ENCODE measurements around the gene SLC45A1. TPM values are rescaled to one million over a fixed set of nuclear protein-coding genes. Genes with fewer than 3 reads are reported as not detected.

The SLC45A1 gene
- total RNA-seq, 1 donor from 2014 or later, result 2.7 TPM

DNA sequence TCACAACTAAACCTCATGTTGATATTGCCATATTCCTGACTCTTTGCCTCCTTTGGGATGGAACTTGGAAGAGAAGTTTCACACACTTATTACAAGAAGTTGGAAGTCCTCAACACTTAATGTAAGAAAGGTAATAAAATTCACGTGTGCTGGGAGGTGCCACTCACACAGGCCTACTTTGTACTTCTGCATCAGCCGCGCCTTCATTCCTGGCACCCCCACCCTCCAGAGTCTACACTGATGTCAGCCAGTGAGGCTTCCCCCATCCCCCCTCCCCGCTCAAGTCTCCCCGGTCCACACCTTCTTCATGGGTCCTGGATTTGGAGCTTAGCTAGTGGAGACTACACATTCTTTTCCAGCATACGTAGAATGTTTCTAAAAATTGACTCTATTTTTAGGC, 24.8 kb upstream of the SLC45A1 start:
- Mint-ChIP-seq H3K4me3 (no peak overlapping the region), H3K9me3 (no peaks in the 10 kb centered on the region), H3K4me1 (ENCODE audit: unreplicated experiment) (peaks cover 6% of the 10 kb centered on the region), H3K27me3 (no peaks in the 10 kb centered on the region), H3K27ac (peak overlapping the region; percentile 70), H3K36me3 (no peaks in the 10 kb centered on the region)
- DNase-seq (ENCODE audit: extremely low spot score, unreplicated experiment), result no peak
- TF ChIP-seq, protein P1, sequence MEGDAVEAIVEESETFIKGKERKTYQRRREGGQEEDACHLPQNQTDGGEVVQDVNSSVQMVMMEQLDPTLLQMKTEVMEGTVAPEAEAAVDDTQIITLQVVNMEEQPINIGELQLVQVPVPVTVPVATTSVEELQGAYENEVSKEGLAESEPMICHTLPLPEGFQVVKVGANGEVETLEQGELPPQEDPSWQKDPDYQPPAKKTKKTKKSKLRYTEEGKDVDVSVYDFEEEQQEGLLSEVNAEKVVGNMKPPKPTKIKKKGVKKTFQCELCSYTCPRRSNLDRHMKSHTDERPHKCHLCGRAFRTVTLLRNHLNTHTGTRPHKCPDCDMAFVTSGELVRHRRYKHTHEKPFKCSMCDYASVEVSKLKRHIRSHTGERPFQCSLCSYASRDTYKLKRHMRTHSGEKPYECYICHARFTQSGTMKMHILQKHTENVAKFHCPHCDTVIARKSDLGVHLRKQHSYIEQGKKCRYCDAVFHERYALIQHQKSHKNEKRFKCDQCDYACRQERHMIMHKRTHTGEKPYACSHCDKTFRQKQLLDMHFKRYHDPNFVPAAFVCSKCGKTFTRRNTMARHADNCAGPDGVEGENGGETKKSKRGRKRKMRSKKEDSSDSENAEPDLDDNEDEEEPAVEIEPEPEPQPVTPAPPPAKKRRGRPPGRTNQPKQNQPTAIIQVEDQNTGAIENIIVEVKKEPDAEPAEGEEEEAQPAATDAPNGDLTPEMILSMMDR (conservative IDR thresholded peaks at IDR 0.05), result no peak

DNA sequence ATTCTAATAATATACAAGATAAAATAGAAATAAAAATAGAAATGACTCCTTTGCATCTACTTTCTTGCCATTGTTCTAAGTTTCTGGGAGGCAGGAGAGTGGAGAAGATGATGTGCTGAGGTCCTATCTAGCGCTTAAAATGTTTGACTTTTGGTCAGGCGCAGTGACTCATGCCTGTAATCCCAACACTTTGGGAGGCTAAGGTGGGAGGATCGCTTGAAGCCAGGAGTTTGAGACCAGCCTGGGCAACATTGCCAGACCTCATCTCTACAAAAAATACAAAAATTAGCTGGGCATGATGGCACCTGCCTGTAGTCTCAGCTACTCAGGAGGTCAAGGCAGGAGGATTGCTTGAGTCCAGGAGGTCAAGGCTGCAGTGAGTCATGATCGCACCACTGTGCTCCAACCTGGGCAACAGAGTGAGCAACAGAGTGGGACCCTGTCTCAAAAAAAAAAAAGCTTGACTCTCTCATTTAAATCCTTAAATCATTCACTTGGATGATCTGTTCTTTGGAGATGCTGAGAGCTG, 24.2 kb upstream of the SLC45A1 start:
- Mint-ChIP-seq H3K27ac (no peak overlapping the region), H3K36me3 (no peaks in the 10 kb centered on the region), H3K4me3 (no peak overlapping the region), H3K27me3 (no peaks in the 10 kb centered on the region), H3K4me1 (ENCODE audit: unreplicated experiment) (peaks cover 6% of the 10 kb centered on the region), H3K9me3 (no peaks in the 10 kb centered on the region)
- TF ChIP-seq, protein P1 (conservative IDR thresholded peaks at IDR 0.05), result no peak
- DNase-seq (ENCODE audit: extremely low spot score, unreplicated experiment), result no peak

DNA sequence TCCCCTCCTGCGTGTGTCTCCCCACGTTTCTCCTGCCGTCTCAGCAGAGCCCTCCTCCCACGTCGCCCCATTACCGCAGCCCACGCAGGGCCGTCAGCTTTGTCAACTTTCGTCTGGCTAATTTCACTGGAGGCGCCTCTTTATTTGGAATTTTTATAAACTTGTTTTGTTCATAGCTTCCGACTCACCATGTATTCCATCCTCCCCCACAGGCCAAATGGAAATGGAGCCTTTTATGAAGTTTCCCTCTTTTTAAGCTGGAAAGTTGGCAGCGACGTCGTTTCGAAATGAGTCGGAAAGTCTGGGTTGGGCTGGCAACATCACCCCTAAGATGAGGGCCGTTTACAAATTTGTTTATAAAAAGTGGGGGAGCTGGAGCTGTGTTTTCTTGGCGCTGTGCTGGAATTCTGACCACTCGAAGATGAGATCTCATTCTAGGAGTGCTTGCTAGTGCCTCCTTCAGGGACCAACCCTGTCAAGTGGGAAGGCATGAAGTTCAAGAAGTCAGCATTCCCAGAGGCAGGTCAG, 23.7 kb upstream of the SLC45A1 start:
- TF ChIP-seq, protein P1 (conservative IDR thresholded peaks at IDR 0.05), result no peak
- no peaks in the 10 kb centered on the region for H3K9me3 Mint-ChIP-seq
- peaks cover 6% of the 10 kb centered on the region for H3K4me1 Mint-ChIP-seq (ENCODE audit: unreplicated experiment)
- H3K27ac Mint-ChIP-seq, result no peak overlapping the region
- no peak overlapping the region for H3K4me3 Mint-ChIP-seq
- no peaks in the 10 kb centered on the region for H3K27me3 Mint-ChIP-seq
- DNase-seq (ENCODE audit: extremely low spot score, unreplicated experiment), result no peak
- H3K36me3 Mint-ChIP-seq, result no peaks in the 10 kb centered on the region

DNA sequence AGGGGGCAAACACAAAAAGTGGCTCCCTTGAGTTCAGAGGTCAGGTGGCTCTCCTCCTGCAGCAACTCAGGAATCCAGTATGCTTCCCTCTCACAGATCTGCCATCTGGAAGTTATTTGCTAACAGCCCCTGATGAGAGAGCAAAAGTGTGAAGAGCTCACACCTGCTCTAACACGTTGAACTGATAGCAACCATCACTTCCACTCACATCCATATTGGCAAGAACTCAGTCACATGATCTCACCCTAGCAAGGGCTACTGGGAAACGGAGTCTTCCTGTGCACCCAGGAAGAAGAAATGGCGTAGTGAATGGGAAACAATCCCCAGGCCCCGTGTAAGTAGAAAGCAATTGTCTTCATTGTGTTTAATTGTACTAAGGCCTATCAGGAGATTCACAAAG, 20.7 kb upstream of the SLC45A1 start:
- no peaks in the 10 kb centered on the region for H3K27me3 Mint-ChIP-seq
- H3K27ac Mint-ChIP-seq, result no peak overlapping the region
- no peaks in the 10 kb centered on the region for H3K9me3 Mint-ChIP-seq
- TF ChIP-seq, protein P1 (conservative IDR thresholded peaks at IDR 0.05), result no peak
- no peak overlapping the region for H3K4me3 Mint-ChIP-seq
- no peaks in the 10 kb centered on the region for H3K36me3 Mint-ChIP-seq
- peaks cover 16% of the 10 kb centered on the region for H3K4me1 Mint-ChIP-seq (ENCODE audit: unreplicated experiment)
- DNase-seq (ENCODE audit: extremely low spot score, unreplicated experiment), result no peak

DNA sequence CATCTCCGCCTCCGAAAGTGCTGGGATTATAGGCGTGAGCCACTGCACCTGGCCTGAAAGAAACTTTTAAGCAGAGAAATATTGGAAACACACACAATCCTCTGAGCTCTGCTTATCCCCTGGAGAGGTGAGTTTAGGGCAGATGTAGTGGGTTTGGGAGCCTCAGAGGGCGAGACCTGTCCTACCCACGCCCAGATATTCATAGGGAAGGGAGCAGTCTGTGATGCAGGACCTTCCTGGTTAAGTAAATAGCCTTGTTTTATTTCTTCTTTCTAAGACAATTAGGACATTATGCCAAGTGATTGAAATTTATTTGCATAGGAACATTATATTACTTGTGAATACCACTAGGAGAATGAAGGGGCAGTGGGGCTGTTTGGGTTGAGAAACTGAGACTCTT, 18.0 kb upstream of the SLC45A1 start:
- no peaks in the 10 kb centered on the region for H3K9me3 Mint-ChIP-seq
- H3K27me3 Mint-ChIP-seq, result no peaks in the 10 kb centered on the region
- H3K36me3 Mint-ChIP-seq, result no peaks in the 10 kb centered on the region
- TF ChIP-seq, protein P1 (conservative IDR thresholded peaks at IDR 0.05), result no peak
- no peak for DNase-seq (ENCODE audit: extremely low spot score, unreplicated experiment)
- H3K4me1 Mint-ChIP-seq (ENCODE audit: unreplicated experiment), result peaks cover 27% of the 10 kb centered on the region
- no peak overlapping the region for H3K4me3 Mint-ChIP-seq
- no peak overlapping the region for H3K27ac Mint-ChIP-seq

Data from type B pancreatic cell (in vitro differentiated cells).